ENCODE data around the gene S100A1.
A peak's percentile ranks its signal among the peaks of the same experiment; 100 is the strongest.
"Not testable (repeated sequence)": the region's sequence is repeated elsewhere in the genome, so short reads cannot be mapped to it uniquely, and the experiment has no call there.

S100A1 gene

GRCh38 chr1:153627715-153628626, at the start of gene S100A1:
Gene S100A1 (plus strand): TSS chr1:153628434. CDS start chr1:153630522, 2,088 bp downstream.
- DNase-seq = no peak

GRCh38 chr1:153578490-153578889, 49.7 kb upstream of the S100A1 start:
- DNase-seq = no peak

GRCh38 chr1:153578936-153579335, 49.3 kb upstream of the S100A1 start:
- no peak for DNase-seq

GRCh38 chr1:153582836-153583235, 45.4 kb upstream of the S100A1 start:
- DNase-seq = not testable (repeated sequence)

GRCh38 chr1:153583514-153583913, 44.7 kb upstream of the S100A1 start:
- not testable (repeated sequence) for DNase-seq

- DNase-seq = no peak
These were observed 44.3 kb upstream of the S100A1 start for GRCh38 chr1:153583976-153584375.

GRCh38 chr1:153585006-153585405, 43.2 kb upstream of the S100A1 start:
- DNase-seq = no peak

GRCh38 chr1:153586347-153586746, 41.9 kb upstream of the S100A1 start:
- no peak for DNase-seq

- DNase-seq = no peak
These were observed 40.9 kb upstream of the S100A1 start for GRCh38 chr1:153587314-153587713.

GRCh38 chr1:153588033-153588432, 40.2 kb upstream of the S100A1 start:
- DNase-seq = not testable (repeated sequence)

GRCh38 chr1:153588482-153588881, 39.8 kb upstream of the S100A1 start:
- DNase-seq = no peak

GRCh38 chr1:153592748-153593147, 35.5 kb upstream of the S100A1 start:
- DNase-seq = no peak

GRCh38 chr1:153597206-153597605, 31.0 kb upstream of the S100A1 start:
- DNase-seq = peak; percentile 4

GRCh38 chr1:153598309-153599172, 29.7 kb upstream of the S100A1 start:
- DNase-seq = peak; percentile 27

GRCh38 chr1:153599847-153600246, 28.4 kb upstream of the S100A1 start:
- DNase-seq = no peak

- no peak for DNase-seq
These were observed 25.5 kb upstream of the S100A1 start for GRCh38 chr1:153602749-153603148.

- DNase-seq = no peak
These were observed 22.0 kb upstream of the S100A1 start for GRCh38 chr1:153606194-153606593.

GRCh38 chr1:153607381-153607780, 20.9 kb upstream of the S100A1 start:
- no peak for DNase-seq

- DNase-seq = no peak
These were observed 20.0 kb upstream of the S100A1 start for GRCh38 chr1:153608089-153608682.

- no peak for DNase-seq
These were observed 19.3 kb upstream of the S100A1 start for GRCh38 chr1:153608742-153609584.

- DNase-seq = no peak
These were observed 18.7 kb upstream of the S100A1 start for GRCh38 chr1:153609585-153609907.

- DNase-seq = no peak
These were observed 17.9 kb upstream of the S100A1 start for GRCh38 chr1:153610334-153610733.

All from CD4-positive, alpha-beta T cell treated with Interleukin-21 for 1 hour (primary cell).